HG02884 (cell line): ENCODE data around the gene KIAA1671.
"Not testable (repeated sequence)": the region's sequence is repeated elsewhere in the genome, so short reads cannot be mapped to it uniquely, and the experiment has no call there.

Experiments
- ATAC-seq: cut with Tn5 transposase; IDR thresholded peaks from one replicate; pipeline ENCODE4 v1.9.1; 2021; ENCODE audit warnings: mild to moderate bottlenecking, moderate library complexity; ENCODE audit not compliant: unreplicated experiment

KIAA1671 gene

GRCh38 chr22:24951942-24952836, at the start of gene KIAA1671:
KIAA1671 (plus strand) TSS chr22:24952716; CDS start chr22:25028000, 75,284 bp downstream.
- peak; percentile 74 for ATAC-seq

- ATAC-seq = no peak
Measured at GRCh38 chr22:24905909-24906308, 46.6 kb upstream of the KIAA1671 start.

- not testable (repeated sequence) for ATAC-seq
Measured at GRCh38 chr22:24907101-24907500, 45.4 kb upstream of the KIAA1671 start.

GRCh38 chr22:24920029-24920428, 32.5 kb upstream of the KIAA1671 start:
- no peak for ATAC-seq

GRCh38 chr22:24925586-24926427, 26.7 kb upstream of the KIAA1671 start:
- ATAC-seq = no peak

GRCh38 chr22:24926428-24926725, 26.1 kb upstream of the KIAA1671 start:
- ATAC-seq = no peak

- no peak for ATAC-seq
Measured at GRCh38 chr22:24926849-24927579, 25.5 kb upstream of the KIAA1671 start.

- no peak for ATAC-seq
Measured at GRCh38 chr22:24928322-24928721, 24.2 kb upstream of the KIAA1671 start.

GRCh38 chr22:24930678-24931077, 21.8 kb upstream of the KIAA1671 start:
- no peak for ATAC-seq

- ATAC-seq = no peak
Measured at GRCh38 chr22:24935771-24936483, 16.6 kb upstream of the KIAA1671 start.

- no peak for ATAC-seq
Measured at GRCh38 chr22:24937114-24937513, 15.4 kb upstream of the KIAA1671 start.

- no peak for ATAC-seq
Measured at GRCh38 chr22:24938741-24939341, 13.7 kb upstream of the KIAA1671 start.

GRCh38 chr22:24942301-24942700, 10.2 kb upstream of the KIAA1671 start:
- no peak for ATAC-seq

- ATAC-seq = no peak
Measured at GRCh38 chr22:24944217-24944937, 8.1 kb upstream of the KIAA1671 start.

GRCh38 chr22:24945430-24945829, 7.1 kb upstream of the KIAA1671 start:
- ATAC-seq = no peak

- no peak for ATAC-seq
Measured at GRCh38 chr22:24947383-24947782, 5.1 kb upstream of the KIAA1671 start.

- ATAC-seq = no peak
Measured at GRCh38 chr22:24947881-24948280, 4.6 kb upstream of the KIAA1671 start.

- no peak for ATAC-seq
Measured at GRCh38 chr22:24948356-24949202, 3.9 kb upstream of the KIAA1671 start.
